SJCRH30 (cell line): Measurements from ENCODE around the gene ZNF814. TPM values are rescaled to one million over a fixed set of nuclear protein-coding genes. Genes with fewer than 3 reads are reported as not detected.
"Not testable (repeated sequence)": the region's sequence is repeated elsewhere in the genome, so short reads cannot be mapped to it uniquely, and the experiment has no call there.

Experiments
- DNase-seq, 2 experiments: peaks; one replicate each; pipeline ENCODE4 v3.0.0-alpha.2; 2015 to 2020
- H3K27ac ChIP-seq: fragments of 250-450 bp; sonication (Bioruptor Pico); 2 replicates; pipeline ENCODE4 v1.5.1; 2020; ENCODE audit warnings: mild to moderate bottlenecking, moderate library complexity
- H3K27me3 ChIP-seq: fragments of 250-450 bp; sonication (Bioruptor Pico); 2 replicates; pipeline ENCODE4 v1.5.1; 2020; ENCODE audit warnings: mild to moderate bottlenecking, moderate library complexity
- H3K36me3 ChIP-seq: fragments of 250-450 bp; sonication (Bioruptor Pico); 2 replicates; pipeline ENCODE4 v1.5.1; 2020; ENCODE audit warnings: mild to moderate bottlenecking, moderate library complexity
- H3K4me1 ChIP-seq: fragments of 250-450 bp; sonication (Bioruptor Pico); 2 replicates; pipeline ENCODE4 v1.5.1; 2020; ENCODE audit warnings: mild to moderate bottlenecking, moderate library complexity
- H3K4me3 ChIP-seq: fragments of 250-450 bp; sonication (Bioruptor Pico); 2 replicates; pipeline ENCODE4 v1.5.1; 2020; ENCODE audit warnings: mild to moderate bottlenecking, moderate library complexity
- H3K9me3 ChIP-seq: fragments of 250-450 bp; sonication (Bioruptor Pico); replicated peaks from 2 replicates; pipeline ENCODE4 v1.5.1; 2020; ENCODE audit warnings: mild to moderate bottlenecking, moderate library complexity
- total RNA-seq: library from RNA; depleted of rRNA; stranded (reverse); fragments of >200 nt; shearing (Covaris generic); gene quantifications from 2 replicates; pipeline ENCODE4 v1.2.3, GENCODE V29; 2014

ZNF814 gene
- total RNA-seq, 1 experiment from 2014 or later = 14.2 TPM

DNA sequence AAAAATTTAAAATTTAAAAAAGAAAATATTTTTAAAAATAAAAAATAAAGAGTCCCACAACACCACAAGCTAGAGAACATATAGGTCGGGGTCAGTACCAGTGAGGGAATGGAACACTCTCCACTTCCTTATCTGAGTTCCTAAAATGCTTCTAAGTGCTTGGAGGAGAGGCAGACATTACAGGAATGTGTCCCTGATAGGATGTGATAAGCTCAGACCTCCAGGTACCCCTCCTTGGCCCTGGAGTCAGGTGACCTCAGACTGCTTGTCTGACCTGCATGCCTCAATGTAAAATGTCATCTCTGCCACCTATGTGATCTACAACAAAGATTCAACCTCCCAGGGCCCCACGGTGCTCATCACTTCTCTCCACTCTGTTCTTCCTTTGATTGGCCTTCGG lies 2.8 kb downstream of the ZNF814 start:
- H3K27me3 ChIP-seq = no peaks in the 10 kb centered on the region
- DNase-seq = no peak
- H3K27ac ChIP-seq = no peak overlapping the region
- H3K4me3 ChIP-seq = no peak overlapping the region
- H3K4me1 ChIP-seq = no peaks in the 10 kb centered on the region
- peaks cover 6% of the 10 kb centered on the region for H3K36me3 ChIP-seq
- H3K9me3 ChIP-seq = peaks cover 3% of the 10 kb centered on the region; the same call in 1 of the 2 replicates

DNA sequence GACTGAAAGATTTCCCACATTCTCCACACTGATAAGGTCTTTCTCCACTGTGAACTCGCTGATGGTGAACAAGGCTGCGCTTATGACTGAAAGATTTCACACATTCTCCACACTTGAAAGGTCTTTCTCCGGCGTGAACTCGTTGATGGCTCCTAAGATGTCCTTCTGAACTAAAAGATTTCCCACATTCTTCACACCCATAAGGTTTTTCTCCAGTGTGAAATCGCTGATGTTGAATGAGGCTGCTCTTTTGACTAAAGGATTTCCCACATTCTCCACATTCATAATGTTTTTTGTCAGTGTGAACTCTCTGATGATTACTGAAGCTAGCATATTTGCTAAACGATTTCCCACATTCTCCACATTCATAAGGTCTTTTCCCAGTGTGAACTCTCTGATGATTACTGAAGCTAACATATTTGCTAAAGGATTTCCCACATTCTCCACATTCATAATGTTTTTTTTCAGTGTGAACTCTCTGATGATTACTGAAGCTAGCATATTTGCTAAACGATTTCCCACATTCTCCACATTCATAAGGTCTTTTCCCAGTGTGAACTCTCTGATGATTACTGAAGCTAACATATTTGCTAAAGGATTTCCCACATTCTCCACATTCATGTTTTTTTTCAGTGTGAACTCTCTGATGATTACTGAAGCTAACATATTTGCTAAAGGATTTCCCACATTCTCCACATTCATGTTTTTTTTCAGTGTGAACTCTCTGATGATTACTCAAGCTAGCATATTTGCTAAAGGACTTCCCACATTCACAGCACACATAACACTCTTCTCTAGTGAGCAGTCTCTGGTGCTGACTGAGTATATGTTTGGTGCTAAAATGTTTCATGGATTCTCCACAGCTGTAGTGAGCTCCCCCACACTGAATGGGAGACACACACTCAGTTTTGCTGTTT lies 14.7 kb downstream of the ZNF814 start:
- not testable (repeated sequence) for H3K4me1 ChIP-seq, DNase-seq, H3K4me3 ChIP-seq, H3K27ac ChIP-seq, H3K27me3 ChIP-seq
- peaks cover 21% of the 10 kb centered on the region for H3K36me3 ChIP-seq
- peaks cover 20% of the 10 kb centered on the region for H3K9me3 ChIP-seq

DNA sequence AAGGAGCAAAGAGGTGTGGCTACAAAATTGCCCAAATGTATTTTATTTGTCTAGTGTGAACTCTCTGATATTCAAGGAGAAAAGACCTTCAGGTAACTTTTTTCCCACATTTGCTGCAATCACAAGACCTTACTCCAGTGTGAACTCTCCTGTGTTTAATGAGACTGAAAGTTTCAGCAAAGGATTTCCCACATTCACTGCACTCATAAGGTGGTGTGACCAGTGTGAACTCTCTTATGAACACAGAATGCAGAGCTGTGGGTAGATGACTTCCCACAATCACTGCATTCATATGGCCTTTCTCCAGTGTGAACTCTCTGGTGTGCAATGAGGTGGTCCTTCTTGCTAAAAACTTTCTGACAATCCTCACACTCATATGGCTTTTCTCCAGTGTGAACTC lies 16.4 kb downstream of the ZNF814 start:
- peaks cover 26% of the 10 kb centered on the region for H3K9me3 ChIP-seq
- H3K4me3 ChIP-seq = no peak overlapping the region
- H3K4me1 ChIP-seq = no peaks in the 10 kb centered on the region
- DNase-seq = no peak
- no peaks in the 10 kb centered on the region for H3K27me3 ChIP-seq
- no peak overlapping the region for H3K27ac ChIP-seq
- peaks cover 32% of the 10 kb centered on the region for H3K36me3 ChIP-seq

DNA sequence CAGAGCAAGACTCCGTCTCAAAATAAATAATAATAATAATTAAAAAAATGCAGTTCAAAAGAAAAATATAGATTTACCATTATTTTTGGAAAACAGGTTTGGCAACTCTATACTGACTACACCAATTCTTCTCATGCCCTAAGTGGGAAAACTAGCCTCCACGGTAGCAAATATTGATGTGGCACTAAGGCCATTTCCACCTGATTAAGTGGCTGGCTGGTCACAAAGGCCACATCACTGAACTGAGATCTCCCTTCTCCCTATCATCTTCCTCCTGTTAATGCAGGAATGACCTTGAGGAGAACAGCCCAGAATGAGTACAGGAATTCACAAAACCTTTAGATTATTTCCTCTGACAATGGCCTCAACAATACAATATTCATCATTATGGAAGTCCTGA lies 18.6 kb downstream of the ZNF814 start:
- peaks cover 52% of the 10 kb centered on the region for H3K36me3 ChIP-seq
- no peaks in the 10 kb centered on the region for H3K4me1 ChIP-seq
- H3K9me3 ChIP-seq = peaks cover 26% of the 10 kb centered on the region
- no peaks in the 10 kb centered on the region for H3K27me3 ChIP-seq
- H3K27ac ChIP-seq = no peak overlapping the region
- no peak for DNase-seq
- H3K4me3 ChIP-seq = no peak overlapping the region

DNA sequence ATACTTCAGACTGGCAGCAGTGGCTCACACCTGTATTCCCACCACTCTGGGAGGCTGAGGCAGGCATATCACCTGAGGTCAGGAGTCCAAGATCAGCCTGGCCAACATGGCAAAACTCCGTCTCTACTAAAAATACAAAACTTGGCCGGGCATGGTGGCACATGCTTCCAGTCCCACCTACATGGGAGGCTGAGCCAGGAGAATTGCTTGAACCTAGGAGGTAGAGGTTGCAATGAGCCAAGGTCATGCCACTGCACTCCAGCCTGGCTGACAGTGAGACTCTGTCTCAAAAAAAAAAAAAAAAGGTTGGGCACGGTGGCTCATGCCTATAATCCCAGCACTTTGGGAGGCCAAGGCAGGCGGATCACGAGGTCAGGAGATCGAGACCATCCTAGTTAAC lies 19.2 kb downstream of the ZNF814 start:
- Histone ChIP-seq H3K36me3 (peaks cover 58% of the 10 kb centered on the region), H3K9me3 (peaks cover 26% of the 10 kb centered on the region)
- not testable (repeated sequence) for H3K27ac ChIP-seq, H3K4me3 ChIP-seq, DNase-seq, H3K27me3 ChIP-seq, H3K4me1 ChIP-seq

DNA sequence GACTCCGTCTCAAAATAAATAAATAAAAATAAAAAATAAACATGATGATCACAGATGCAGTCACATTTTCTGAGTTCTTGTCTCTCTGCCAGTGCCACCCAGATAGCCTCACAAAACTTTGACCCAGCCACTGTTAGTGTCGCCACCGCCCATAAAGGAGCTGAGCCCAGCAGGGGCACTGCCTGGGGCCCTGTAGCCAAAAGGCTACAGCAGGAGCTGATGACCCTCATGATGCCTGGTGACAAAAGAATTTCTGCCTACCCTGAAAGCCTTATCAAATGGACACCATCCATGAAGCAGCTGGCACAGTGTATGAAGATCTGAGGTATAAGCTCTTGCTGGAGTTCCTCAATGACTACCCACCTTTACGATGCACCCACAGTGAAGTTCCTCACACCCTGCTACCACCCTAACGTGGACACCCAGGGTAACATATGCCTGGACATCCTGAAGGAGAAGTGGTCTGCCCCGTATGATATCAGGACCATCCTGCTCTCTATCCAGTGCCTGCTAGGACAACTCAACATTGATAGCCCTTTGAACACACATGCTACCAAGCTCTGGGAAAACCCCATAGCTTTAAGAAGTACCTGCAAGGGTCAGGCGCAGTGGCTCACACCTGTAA lies 20.9 kb downstream of the ZNF814 start:
- Histone ChIP-seq H3K4me3 (no peak overlapping the region), H3K27ac (no peak overlapping the region), H3K4me1 (no peaks in the 10 kb centered on the region), H3K36me3 (peaks cover 61% of the 10 kb centered on the region), H3K9me3 (peaks cover 20% of the 10 kb centered on the region), H3K27me3 (no peaks in the 10 kb centered on the region)
- no peak for DNase-seq

DNA sequence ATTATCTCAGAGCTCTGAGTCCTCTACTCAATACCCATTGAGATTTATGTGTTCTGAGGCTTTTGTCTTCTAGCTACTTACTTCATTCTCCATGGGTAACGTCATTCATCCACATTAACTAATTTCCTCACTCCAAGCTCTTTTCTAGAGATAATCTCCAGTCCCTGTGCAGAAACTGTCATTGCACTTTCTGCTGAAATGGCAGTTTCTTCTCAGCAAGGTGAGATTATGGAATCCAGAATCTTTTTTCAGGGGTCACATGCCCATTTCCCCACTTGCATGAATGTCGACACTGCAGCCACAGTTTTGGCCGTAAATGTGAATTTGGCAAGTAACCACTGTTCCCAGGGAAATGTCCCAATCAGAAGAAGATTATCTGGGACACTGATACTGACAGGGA lies 26.5 kb downstream of the ZNF814 start:
- not testable (repeated sequence) for H3K4me1 ChIP-seq, H3K27me3 ChIP-seq, H3K27ac ChIP-seq, H3K9me3 ChIP-seq, H3K4me3 ChIP-seq, DNase-seq
- H3K36me3 ChIP-seq = peaks cover 70% of the 10 kb centered on the region

DNA sequence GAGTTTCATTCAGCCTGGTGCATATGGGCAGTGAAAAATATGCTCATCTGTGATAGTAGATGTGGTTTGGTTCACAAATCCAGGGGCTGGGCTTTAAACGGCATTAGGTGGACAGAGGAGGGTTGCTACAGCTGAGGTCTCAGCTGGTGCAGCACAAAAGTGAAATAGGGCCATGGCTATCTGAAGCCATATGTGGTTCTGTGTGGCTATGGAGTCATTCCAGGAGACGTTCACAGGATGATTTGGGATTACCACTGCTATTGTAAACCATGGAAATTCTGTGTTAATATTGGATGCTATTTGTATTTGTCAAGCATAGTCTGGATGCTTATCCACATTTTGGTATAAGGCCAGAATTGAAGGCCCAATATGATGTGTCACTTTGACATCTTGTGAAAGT lies 34.7 kb downstream of the ZNF814 start:
- DNase-seq, H3K27ac ChIP-seq, H3K27me3 ChIP-seq, H3K9me3 ChIP-seq, H3K4me3 ChIP-seq, H3K4me1 ChIP-seq: not testable (repeated sequence)
- H3K36me3 ChIP-seq = peaks cover 32% of the 10 kb centered on the region

DNA sequence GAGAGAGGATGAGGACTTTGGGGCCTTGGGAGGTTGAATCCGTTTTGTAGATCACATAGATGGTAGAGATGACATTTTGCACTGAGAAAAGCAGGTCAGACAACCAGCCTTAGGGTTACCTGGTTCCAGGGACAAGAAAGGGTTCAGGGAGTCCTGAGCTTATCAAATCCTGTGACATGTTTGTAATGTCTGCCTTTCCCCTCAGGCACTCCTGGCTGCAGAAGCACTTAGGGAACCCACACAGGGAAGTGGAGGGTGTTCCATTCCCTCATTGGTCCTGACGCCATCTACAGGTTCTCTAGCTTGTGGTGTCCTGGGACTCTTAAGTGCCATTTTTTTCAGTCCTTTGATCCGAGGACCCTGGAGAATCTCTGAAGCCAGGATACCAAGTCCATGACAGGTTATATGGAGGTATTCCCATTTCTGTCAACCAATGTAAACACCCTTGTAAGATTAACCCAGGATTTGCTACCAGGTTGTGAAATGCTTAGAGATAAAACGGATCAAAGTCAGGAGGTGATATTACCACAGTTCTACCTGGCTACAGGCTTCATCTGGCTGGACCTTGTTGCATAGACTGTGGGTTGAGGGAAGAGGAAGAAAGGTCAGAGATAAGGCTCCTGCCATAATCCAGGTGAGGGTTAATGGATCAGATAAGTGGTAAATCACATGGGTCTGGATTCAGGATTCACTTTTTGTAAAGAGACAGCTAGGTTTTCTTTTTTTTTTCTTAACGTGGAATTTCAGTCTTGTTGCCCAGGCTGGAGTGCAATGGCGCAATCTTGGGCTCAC lies 36.8 kb downstream of the ZNF814 start:
- not testable (repeated sequence) for H3K27me3 ChIP-seq, H3K27ac ChIP-seq, H3K4me1 ChIP-seq, H3K4me3 ChIP-seq, DNase-seq, H3K9me3 ChIP-seq
- peaks cover 24% of the 10 kb centered on the region for H3K36me3 ChIP-seq

DNA sequence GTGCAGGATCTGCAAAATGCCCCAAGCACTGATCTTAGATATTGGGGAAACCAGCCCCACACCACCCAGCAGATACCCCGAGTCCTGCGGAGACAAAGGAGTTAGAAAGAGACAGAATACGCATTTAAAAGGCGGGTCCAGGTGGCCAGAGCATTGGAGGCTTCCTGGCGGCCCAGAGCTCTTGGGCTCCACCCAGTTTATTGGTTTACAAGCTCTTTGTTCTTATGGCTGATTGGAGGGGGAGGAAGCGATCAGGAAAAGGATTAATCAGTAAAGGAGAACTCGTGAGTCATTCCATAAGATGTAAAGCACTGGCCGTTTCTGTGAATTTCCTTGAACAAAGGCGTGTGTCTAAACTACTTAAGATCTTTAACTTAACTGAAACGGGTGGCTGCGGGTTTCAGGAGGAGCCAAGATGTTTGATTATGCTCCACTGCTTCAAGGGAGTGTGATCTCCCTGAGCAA lies 38.3 kb downstream of the ZNF814 start:
- peak; percentile 11 to 24 for DNase-seq
- H3K4me1 ChIP-seq = no peaks in the 10 kb centered on the region
- no peaks in the 10 kb centered on the region for H3K9me3 ChIP-seq
- H3K27ac ChIP-seq = peak overlapping the region; percentile 62
- peak overlapping the region; percentile 68 for H3K4me3 ChIP-seq
- H3K27me3 ChIP-seq = no peaks in the 10 kb centered on the region
- peaks cover 17% of the 10 kb centered on the region for H3K36me3 ChIP-seq

DNA sequence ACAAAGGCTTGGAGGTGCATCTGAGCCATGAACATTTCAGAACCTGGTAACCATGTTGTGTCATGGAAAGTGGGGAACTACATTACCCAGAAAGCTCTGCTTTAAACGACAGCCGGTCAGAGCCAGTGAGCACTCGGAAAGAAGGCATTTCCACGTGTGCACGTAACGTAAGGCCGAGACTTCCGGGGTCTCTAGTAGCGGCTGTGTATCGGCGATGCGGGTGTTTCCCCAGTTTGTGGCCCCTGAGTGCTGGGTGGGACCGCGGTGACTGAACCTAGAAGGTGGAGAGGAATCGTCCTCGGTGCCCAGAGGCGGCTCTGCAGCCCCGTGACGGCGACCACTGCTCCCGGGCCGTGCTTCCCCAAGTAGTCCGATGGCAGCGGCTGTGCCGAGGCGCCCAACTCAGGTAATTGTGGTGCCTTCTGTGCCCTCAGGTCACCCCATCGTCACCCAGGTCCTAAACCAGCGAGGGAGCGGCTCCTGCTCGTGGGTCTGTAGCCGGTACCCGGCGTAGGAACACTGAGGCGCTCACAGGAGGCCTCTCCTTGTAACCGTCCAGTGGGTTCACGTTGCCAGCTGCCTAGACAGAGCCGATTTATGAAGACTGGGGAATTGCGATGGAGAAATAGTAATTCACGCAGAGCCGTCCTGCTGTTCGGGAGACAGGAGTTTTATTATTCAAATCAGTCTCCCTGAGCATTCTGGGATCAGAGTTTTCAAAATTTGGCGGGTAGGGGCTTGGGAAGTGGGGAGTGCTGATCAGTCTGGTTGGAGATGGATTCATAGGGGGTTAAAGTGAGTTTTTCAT lies 39.0 kb downstream of the ZNF814 start, which contains the start of gene ZNF587:
Gene ZNF587, plus strand, starts transcription at position 194 of the 808 bp plus-strand sequence. Its CDS starts 180 bp downstream, at position 374.
- Histone ChIP-seq H3K27ac (peak within 1 kb of the TSS; percentile 62), H3K4me3 (peak within 1 kb of the TSS; percentile 68), H3K36me3 (peaks cover 17% of the 10 kb centered on the region)
- H3K27me3 ChIP-seq, H3K4me1 ChIP-seq, H3K9me3 ChIP-seq: not testable (repeated sequence)
- DNase-seq = peak; percentile 81 to 88

DNA sequence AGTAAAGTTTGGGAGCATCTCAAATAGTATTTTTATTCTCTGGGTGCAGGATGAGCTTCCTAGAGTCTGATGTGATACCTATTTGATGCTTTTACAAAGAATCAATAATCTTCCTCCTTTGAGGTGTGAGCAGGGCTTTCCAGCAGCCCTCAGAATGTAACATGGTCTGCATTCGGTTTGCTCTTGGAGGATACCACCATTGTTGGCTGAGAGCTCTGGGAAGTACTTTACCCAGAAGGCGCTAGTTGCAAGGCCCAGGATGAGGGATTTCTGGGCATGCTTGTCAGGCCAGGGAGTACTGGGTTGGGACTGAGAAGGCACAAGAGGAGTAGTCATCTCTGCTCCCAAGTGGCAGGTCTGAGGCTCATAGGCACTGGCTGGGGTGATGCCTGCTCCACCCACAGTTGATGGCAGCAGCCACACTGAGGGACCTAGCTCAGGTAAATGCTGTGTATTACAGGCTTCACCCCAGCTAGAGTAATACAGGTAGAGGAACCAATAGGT lies 39.6 kb downstream of the ZNF814 start:
- DNase-seq, H3K4me1 ChIP-seq, H3K27me3 ChIP-seq, H3K9me3 ChIP-seq, H3K27ac ChIP-seq: not testable (repeated sequence)
- H3K4me3 ChIP-seq = peak overlapping the region; percentile 68
- peaks cover 17% of the 10 kb centered on the region for H3K36me3 ChIP-seq

DNA sequence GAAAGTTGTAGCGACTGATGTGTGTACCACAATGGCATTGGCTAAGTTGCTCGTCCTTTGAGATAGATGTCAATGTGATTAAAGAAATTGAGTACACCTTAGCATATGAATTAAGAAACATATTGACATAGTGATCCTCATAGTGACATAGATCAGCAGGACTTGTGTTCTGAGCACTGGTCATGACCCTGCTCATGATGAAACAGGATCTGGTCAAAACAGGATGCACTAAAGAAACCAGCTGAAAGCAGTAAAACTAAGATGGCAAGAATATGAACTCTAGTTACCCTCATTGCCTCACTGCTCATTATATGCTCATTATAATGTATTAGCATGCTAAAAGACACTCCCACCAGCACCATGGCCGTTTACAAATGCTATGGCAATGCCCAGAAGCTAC lies 41.7 kb downstream of the ZNF814 start:
- H3K27ac ChIP-seq, H3K4me1 ChIP-seq, DNase-seq, H3K9me3 ChIP-seq, H3K4me3 ChIP-seq, H3K27me3 ChIP-seq: not testable (repeated sequence)
- H3K36me3 ChIP-seq = peaks cover 15% of the 10 kb centered on the region
